Body of pancreas (tissue), 4 donors: ENCODE results near the gene CABYR.

ENCODE experiments used
- POLR2A ChIP-seq, 3 donors: fragments of 450-650 bp; IDR thresholded peaks; one replicate each; pipeline ENCODE4 v1.6.1; 2016; ENCODE audit warnings: antibody characterized with exemption in 3 of 3, mild to moderate bottlenecking in 2 of 3
- TF ChIP-seq, protein P1 (sequence below), 7 experiments: fragments of 450-650 bp in 4 of 7; fragments of 200-600 bp in 3 of 7; sonication (generic) in 3 of 7; IDR thresholded peaks; one replicate each; pipeline ENCODE4 v1.5.1; 2016 to 2019; ENCODE audit warnings: antibody characterized with exemption in 7 of 7

DNA sequence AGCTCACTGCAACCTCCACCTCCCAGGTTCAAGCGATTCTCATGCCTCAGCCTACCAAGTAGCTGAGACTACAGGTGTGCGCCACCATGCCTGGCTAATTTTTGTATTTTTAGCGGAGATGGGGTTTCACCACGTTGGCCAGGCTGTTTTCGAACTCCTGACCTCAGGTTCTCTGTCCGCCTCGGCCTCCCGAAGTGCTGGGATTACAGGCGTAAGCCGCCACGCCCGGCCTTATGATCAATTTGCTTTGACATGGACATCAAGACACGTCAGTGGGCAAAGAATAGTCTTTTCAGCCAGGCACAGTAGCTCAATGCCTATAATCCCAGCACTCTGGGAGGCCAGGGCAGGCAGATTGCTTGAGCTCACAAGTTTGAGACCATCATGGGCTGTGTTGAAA lies 48.0 kb upstream of the CABYR start:
- TF ChIP-seq, protein P1, sequence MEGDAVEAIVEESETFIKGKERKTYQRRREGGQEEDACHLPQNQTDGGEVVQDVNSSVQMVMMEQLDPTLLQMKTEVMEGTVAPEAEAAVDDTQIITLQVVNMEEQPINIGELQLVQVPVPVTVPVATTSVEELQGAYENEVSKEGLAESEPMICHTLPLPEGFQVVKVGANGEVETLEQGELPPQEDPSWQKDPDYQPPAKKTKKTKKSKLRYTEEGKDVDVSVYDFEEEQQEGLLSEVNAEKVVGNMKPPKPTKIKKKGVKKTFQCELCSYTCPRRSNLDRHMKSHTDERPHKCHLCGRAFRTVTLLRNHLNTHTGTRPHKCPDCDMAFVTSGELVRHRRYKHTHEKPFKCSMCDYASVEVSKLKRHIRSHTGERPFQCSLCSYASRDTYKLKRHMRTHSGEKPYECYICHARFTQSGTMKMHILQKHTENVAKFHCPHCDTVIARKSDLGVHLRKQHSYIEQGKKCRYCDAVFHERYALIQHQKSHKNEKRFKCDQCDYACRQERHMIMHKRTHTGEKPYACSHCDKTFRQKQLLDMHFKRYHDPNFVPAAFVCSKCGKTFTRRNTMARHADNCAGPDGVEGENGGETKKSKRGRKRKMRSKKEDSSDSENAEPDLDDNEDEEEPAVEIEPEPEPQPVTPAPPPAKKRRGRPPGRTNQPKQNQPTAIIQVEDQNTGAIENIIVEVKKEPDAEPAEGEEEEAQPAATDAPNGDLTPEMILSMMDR (IDR thresholded peaks at IDR 0.05) = no peak
- TF ChIP-seq POLR2A (IDR thresholded peaks at IDR 0.05) = no peak
